NCI-H1436 treated with DMSO at 0.1 percent for 48 hours (cell line): ENCODE measurements around the gene UBASH3A.
"Not testable (repeated sequence)": the region's sequence is repeated elsewhere in the genome, so short reads cannot be mapped to it uniquely, and the experiment has no call there.

Experiments
- DNase-seq: peaks from one replicate; lab custom pipeline; 2025; lab: John Stamatoyannopoulos, UW

Gene UBASH3A

GRCh38 chr21:42468491-42469131 lies 64.9 kb downstream of the UBASH3A start:
- DNase-seq, result no peak

GRCh38 chr21:42469272-42469671 lies 65.6 kb downstream of the UBASH3A start:
- DNase-seq, result no peak

GRCh38 chr21:42469726-42470125 lies 66.0 kb downstream of the UBASH3A start:
- not testable (repeated sequence) for DNase-seq

- no peak for DNase-seq
These were observed 67.5 kb downstream of the UBASH3A start for GRCh38 chr21:42471206-42471605.

GRCh38 chr21:42471716-42472330 lies 68.1 kb downstream of the UBASH3A start:
- no peak for DNase-seq

- DNase-seq, result no peak
These were observed 68.8 kb downstream of the UBASH3A start for GRCh38 chr21:42472521-42472920.

- no peak for DNase-seq
These were observed 69.9 kb downstream of the UBASH3A start for GRCh38 chr21:42473498-42474042.

- DNase-seq, result no peak
These were observed 70.5 kb downstream of the UBASH3A start for GRCh38 chr21:42474043-42474831.

- no peak for DNase-seq
These were observed 71.3 kb downstream of the UBASH3A start for GRCh38 chr21:42475036-42475435.

- DNase-seq, result no peak
These were observed 72.1 kb downstream of the UBASH3A start for GRCh38 chr21:42475526-42476387.

GRCh38 chr21:42476388-42477331 lies 73.0 kb downstream of the UBASH3A start:
- DNase-seq, result no peak

- no peak for DNase-seq
These were observed 74.8 kb downstream of the UBASH3A start for GRCh38 chr21:42478504-42478903.

- no peak for DNase-seq
These were observed 75.9 kb downstream of the UBASH3A start for GRCh38 chr21:42479582-42479981.

GRCh38 chr21:42480736-42481135 lies 77.0 kb downstream of the UBASH3A start:
- no peak for DNase-seq

GRCh38 chr21:42481169-42481568 lies 77.5 kb downstream of the UBASH3A start:
- no peak for DNase-seq

- no peak for DNase-seq
These were observed 81.3 kb downstream of the UBASH3A start for GRCh38 chr21:42484966-42485365.

GRCh38 chr21:42486072-42486471 lies 82.4 kb downstream of the UBASH3A start:
- no peak for DNase-seq

- no peak for DNase-seq
These were observed 82.8 kb downstream of the UBASH3A start for GRCh38 chr21:42486531-42486930.

- DNase-seq, result no peak
These were observed 85.4 kb downstream of the UBASH3A start for GRCh38 chr21:42489006-42489563.

- DNase-seq, result no peak
These were observed 86.3 kb downstream of the UBASH3A start for GRCh38 chr21:42489991-42490390.
